PC-3 (cell line): ENCODE results near the gene MORF4L2.

ENCODE experiments used
- EZH2 ChIP-seq: fragments of 300-600 bp; sonication (generic); IDR thresholded peaks from one replicate; pipeline ENCODE4 v1.6.1; 2017; ENCODE audit warnings: antibody characterized with exemption, mild to moderate bottlenecking, low read length; ENCODE audit not compliant: unreplicated experiment
- EZH2phosphoT487 ChIP-seq: fragments of 300-600 bp; sonication (generic); IDR thresholded peaks from 2 replicates; pipeline ENCODE4 v1.6.1; 2018; ENCODE audit warnings: mild to moderate bottlenecking, antibody characterized with exemption, low read length, borderline replicate concordance
- TF ChIP-seq, protein P1 (sequence below): fragments of 300-600 bp; sonication (generic); conservative IDR thresholded peaks from 2 replicates; pipeline ENCODE4 v1.5.1; 2017; ENCODE audit warnings: antibody characterized with exemption, low read depth, mild to moderate bottlenecking, low read length

DNA sequence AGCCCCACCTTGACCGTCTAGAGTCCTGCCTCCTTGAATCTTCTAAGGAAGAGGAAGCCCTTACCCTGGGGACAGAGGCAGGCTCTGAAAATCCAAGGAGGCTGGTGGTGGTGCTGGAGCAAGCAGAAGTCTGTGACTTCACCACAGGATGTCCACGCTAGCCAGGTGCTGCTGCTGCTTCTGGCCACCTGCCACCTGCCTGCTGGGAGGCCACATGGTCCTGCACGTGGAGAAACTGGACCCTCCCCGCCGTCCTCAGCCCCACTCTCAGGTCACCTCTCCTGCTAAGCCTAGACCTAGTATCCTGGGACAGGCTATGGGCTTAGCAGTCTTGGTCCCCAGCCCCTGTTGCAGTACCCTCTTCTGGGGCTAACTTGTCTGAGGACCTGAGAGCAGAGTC lies 40.0 kb upstream of the MORF4L2 start:
- TF ChIP-seq EZH2 = no peak
- TF ChIP-seq, protein P1, sequence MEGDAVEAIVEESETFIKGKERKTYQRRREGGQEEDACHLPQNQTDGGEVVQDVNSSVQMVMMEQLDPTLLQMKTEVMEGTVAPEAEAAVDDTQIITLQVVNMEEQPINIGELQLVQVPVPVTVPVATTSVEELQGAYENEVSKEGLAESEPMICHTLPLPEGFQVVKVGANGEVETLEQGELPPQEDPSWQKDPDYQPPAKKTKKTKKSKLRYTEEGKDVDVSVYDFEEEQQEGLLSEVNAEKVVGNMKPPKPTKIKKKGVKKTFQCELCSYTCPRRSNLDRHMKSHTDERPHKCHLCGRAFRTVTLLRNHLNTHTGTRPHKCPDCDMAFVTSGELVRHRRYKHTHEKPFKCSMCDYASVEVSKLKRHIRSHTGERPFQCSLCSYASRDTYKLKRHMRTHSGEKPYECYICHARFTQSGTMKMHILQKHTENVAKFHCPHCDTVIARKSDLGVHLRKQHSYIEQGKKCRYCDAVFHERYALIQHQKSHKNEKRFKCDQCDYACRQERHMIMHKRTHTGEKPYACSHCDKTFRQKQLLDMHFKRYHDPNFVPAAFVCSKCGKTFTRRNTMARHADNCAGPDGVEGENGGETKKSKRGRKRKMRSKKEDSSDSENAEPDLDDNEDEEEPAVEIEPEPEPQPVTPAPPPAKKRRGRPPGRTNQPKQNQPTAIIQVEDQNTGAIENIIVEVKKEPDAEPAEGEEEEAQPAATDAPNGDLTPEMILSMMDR = no peak
- TF ChIP-seq EZH2phosphoT487 = no peak
